HEK293 (cell line): ENCODE measurements around the gene C20orf144.
"Not testable (repeated sequence)": the region's sequence is repeated elsewhere in the genome, so short reads cannot be mapped to it uniquely, and the experiment has no call there.

Experiments used
- ZBTB1 ChIP-seq: fragments of 450-650 bp; formaldehyde crosslinking; IDR thresholded peaks from 2 replicates; pipeline ENCODE4 v1.5.1; 2016; ENCODE audit warnings: missing biosample characterization, missing genetic modification characterization
- ZIC2 ChIP-seq: fragments of 450-650 bp; formaldehyde crosslinking; IDR thresholded peaks from 2 replicates; pipeline ENCODE4 v1.5.1; 2016; ENCODE audit warnings: missing biosample characterization, missing genetic modification characterization
- ZNF23 ChIP-seq: fragments of 450-650 bp; formaldehyde crosslinking; IDR thresholded peaks from 2 replicates; pipeline ENCODE4 v1.5.1; 2016; ENCODE audit warnings: missing biosample characterization, missing genetic modification characterization, borderline replicate concordance
- ZNF792 ChIP-seq: fragments of 450-650 bp; formaldehyde crosslinking; IDR thresholded peaks from 2 replicates; pipeline ENCODE4 v1.5.1; 2016; ENCODE audit warnings: missing biosample characterization, missing genetic modification characterization
- TF ChIP-seq, protein P1 (sequence below): fragments of 450-650 bp; formaldehyde crosslinking; IDR thresholded peaks from 2 replicates; pipeline ENCODE4 v1.5.1; 2016; ENCODE audit warnings: missing biosample characterization, missing genetic modification characterization

DNA sequence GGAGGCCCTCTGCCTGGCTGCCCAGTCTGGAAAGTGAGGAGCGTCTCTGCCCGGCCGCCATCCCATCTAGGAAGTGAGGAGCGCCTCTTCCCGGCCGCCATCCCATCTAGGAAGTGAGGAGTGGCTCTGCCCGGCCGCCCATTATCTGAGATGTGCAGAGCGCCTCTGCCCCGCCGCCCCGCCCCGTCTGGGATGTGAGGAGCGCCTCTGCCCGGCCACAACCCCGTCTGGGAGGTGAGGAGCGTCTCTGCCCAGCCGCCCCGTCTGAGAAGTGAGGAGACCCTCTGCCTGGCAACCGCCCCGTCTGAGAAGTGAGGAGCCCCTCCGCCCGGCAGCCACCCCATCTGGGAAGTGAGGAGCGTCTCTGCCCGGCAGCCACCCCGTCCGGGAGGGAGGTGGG is 36.8 kb downstream of the C20orf144 start:
- TF ChIP-seq, protein P1, sequence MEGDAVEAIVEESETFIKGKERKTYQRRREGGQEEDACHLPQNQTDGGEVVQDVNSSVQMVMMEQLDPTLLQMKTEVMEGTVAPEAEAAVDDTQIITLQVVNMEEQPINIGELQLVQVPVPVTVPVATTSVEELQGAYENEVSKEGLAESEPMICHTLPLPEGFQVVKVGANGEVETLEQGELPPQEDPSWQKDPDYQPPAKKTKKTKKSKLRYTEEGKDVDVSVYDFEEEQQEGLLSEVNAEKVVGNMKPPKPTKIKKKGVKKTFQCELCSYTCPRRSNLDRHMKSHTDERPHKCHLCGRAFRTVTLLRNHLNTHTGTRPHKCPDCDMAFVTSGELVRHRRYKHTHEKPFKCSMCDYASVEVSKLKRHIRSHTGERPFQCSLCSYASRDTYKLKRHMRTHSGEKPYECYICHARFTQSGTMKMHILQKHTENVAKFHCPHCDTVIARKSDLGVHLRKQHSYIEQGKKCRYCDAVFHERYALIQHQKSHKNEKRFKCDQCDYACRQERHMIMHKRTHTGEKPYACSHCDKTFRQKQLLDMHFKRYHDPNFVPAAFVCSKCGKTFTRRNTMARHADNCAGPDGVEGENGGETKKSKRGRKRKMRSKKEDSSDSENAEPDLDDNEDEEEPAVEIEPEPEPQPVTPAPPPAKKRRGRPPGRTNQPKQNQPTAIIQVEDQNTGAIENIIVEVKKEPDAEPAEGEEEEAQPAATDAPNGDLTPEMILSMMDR (tag by site-specific recombination), result not testable (repeated sequence)
- TF ChIP-seq ZNF23 (tag by site-specific recombination); ZNF792; ZBTB1 (tag by site-specific recombination); ZIC2 (tag by site-specific recombination): not testable (repeated sequence)
